ENCODE results near the gene SNAPC1. TPM values are rescaled to one million over a fixed set of nuclear protein-coding genes. Genes with fewer than 3 reads are reported as not detected.
"Not testable (repeated sequence)": the region's sequence is repeated elsewhere in the genome, so short reads cannot be mapped to it uniquely, and the experiment has no call there.

Gene SNAPC1
- total RNA-seq, 1 donor from 2014 or later, result 9.2 TPM

GRCh38 chr14:61754627-61755381, 7.4 kb upstream of the SNAPC1 start:
- Histone ChIP-seq H3K36me3 (no peaks in the 10 kb centered on the region), H3K27ac (replicated peaks) (peak overlapping the region; percentile 33), H3K27me3 (ENCODE audit: low read depth) (no peaks in the 10 kb centered on the region), H3K4me1 (peaks cover 17% of the 10 kb centered on the region), H3K9me3 (replicated peaks) (no peaks in the 10 kb centered on the region), H3K4me3 (no peak overlapping the region)
- TF ChIP-seq, protein P1, sequence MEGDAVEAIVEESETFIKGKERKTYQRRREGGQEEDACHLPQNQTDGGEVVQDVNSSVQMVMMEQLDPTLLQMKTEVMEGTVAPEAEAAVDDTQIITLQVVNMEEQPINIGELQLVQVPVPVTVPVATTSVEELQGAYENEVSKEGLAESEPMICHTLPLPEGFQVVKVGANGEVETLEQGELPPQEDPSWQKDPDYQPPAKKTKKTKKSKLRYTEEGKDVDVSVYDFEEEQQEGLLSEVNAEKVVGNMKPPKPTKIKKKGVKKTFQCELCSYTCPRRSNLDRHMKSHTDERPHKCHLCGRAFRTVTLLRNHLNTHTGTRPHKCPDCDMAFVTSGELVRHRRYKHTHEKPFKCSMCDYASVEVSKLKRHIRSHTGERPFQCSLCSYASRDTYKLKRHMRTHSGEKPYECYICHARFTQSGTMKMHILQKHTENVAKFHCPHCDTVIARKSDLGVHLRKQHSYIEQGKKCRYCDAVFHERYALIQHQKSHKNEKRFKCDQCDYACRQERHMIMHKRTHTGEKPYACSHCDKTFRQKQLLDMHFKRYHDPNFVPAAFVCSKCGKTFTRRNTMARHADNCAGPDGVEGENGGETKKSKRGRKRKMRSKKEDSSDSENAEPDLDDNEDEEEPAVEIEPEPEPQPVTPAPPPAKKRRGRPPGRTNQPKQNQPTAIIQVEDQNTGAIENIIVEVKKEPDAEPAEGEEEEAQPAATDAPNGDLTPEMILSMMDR (IDR thresholded peaks at IDR 0.05; ENCODE audit: borderline replicate concordance), result no peak
- intact Hi-C loops (cut with micrococcal nuclease), result no loop called here
- no peak for DNase-seq

- intact Hi-C loops (cut with micrococcal nuclease); H3K27me3 ChIP-seq (ENCODE audit: low read depth); H3K27ac ChIP-seq (replicated peaks); DNase-seq; H3K9me3 ChIP-seq (replicated peaks); H3K4me3 ChIP-seq; H3K36me3 ChIP-seq: not testable (repeated sequence)
- H3K4me1 ChIP-seq, result peaks cover 17% of the 10 kb centered on the region
Observed at GRCh38 chr14:61755382-61755742, 6.9 kb upstream of the SNAPC1 start.

DNA sequence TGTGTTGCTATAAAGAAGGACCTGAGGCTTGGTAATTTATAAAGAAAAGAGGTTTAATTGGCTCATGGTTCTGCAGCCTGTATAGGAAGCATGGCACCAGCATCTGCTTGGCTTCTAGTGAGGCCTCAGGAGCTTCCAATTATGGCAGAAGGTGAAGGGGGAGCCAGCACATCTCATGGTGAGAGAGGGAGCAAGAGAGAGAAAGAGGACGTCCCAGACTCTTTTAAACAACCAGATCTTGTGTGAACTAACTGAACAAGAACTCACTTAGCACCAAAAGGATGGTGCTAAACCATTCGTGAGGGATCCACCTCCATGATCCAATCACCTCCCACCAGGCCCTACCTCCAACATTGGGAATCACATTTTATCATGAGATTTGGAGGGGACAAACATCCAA, 6.1 kb upstream of the SNAPC1 start:
- DNase-seq, result no peak
- intact Hi-C loops (cut with micrococcal nuclease), result no loop called here
- Histone ChIP-seq H3K27ac (replicated peaks) (no peak overlapping the region), H3K27me3 (ENCODE audit: low read depth) (no peaks in the 10 kb centered on the region), H3K36me3 (no peaks in the 10 kb centered on the region), H3K9me3 (replicated peaks) (no peaks in the 10 kb centered on the region), H3K4me1 (peaks cover 13% of the 10 kb centered on the region), H3K4me3 (no peak overlapping the region)
- TF ChIP-seq, protein P1 (IDR thresholded peaks at IDR 0.05; ENCODE audit: borderline replicate concordance), result no peak

GRCh38 chr14:61759878-61760277, 2.3 kb upstream of the SNAPC1 start:
- DNase-seq, result no peak
- H3K4me1 ChIP-seq, result peaks cover 32% of the 10 kb centered on the region
- H3K27ac ChIP-seq (replicated peaks), result no peak overlapping the region
- no peaks in the 10 kb centered on the region for H3K9me3 ChIP-seq (replicated peaks)
- TF ChIP-seq, protein P1 (IDR thresholded peaks at IDR 0.05; ENCODE audit: borderline replicate concordance), result no peak
- no peak overlapping the region for H3K4me3 ChIP-seq
- intact Hi-C loops (cut with micrococcal nuclease), result no loop called here
- H3K27me3 ChIP-seq (ENCODE audit: low read depth), result no peaks in the 10 kb centered on the region
- H3K36me3 ChIP-seq, result no peaks in the 10 kb centered on the region

GRCh38 chr14:61761557-61761956, 663 bp upstream of the SNAPC1 start:
- TF ChIP-seq, protein P1 (IDR thresholded peaks at IDR 0.05; ENCODE audit: borderline replicate concordance), result no peak
- no peak for DNase-seq
- Histone ChIP-seq H3K27ac (replicated peaks) (peak overlapping the region; percentile 95), H3K27me3 (ENCODE audit: low read depth) (no peaks in the 10 kb centered on the region), H3K4me3 (peak overlapping the region; percentile 77), H3K36me3 (no peaks in the 10 kb centered on the region), H3K9me3 (replicated peaks) (no peaks in the 10 kb centered on the region), H3K4me1 (peaks cover 49% of the 10 kb centered on the region)
- intact Hi-C loops (cut with micrococcal nuclease), result no loop called here

DNA sequence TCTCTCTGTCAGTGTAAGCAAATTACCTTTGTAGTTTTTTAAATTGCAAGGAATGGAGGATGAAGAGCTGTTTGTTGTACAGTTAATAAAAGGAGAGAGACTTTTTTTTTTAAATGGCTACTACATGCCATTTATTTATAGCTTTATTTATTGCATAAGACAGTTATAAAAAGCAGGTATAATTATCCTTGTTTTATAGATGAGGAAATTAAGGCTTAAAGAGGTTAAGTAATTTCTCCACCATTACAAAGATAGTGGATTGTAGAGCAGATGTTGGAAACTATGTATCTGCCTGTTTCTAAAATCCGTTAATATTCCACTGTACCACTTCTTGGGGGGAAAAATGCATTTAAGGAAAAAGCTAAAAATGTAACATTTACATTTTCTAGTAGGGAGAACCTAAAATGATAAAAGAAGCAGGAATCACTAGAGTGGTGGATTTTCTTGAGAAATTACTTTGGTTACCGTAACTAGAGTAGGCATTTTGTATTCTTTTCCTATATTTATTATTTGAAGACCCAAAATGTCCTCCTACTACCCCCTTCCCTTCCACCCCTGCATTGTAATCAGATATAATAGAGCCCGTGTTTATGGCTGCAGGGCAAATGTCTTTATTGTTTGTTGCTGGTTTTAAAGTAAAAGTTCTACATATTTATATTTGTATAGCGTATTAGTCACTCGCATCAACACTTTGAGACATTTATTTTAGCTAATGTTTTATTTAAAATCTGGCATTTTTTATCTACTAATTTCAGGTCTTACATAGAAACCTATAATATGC, 2.3 kb downstream of the SNAPC1 start:
- no peaks in the 10 kb centered on the region for H3K27me3 ChIP-seq (ENCODE audit: low read depth)
- intact Hi-C loops (cut with micrococcal nuclease), result no loop called here
- H3K4me3 ChIP-seq, result peak overlapping the region; percentile 77
- DNase-seq, result no peak
- peak overlapping the region; percentile 95 for H3K27ac ChIP-seq (replicated peaks)
- H3K4me1 ChIP-seq, result peaks cover 70% of the 10 kb centered on the region
- no peaks in the 10 kb centered on the region for H3K9me3 ChIP-seq (replicated peaks)
- TF ChIP-seq, protein P1 (IDR thresholded peaks at IDR 0.05; ENCODE audit: borderline replicate concordance), result no peak
- peaks cover 22% of the 10 kb centered on the region for H3K36me3 ChIP-seq
